Progenitor cell of endocrine pancreas (in vitro differentiated cells): Measurements from ENCODE around the gene SPAG5. TPM values are rescaled to one million over a fixed set of nuclear protein-coding genes. Genes with fewer than 3 reads are reported as not detected.

Experiments used
- DNase-seq: peaks from one replicate; pipeline ENCODE4 v3.0.0; 2021; ENCODE audit warnings: low spot score; ENCODE audit not compliant: unreplicated experiment
- H3K27ac Mint-ChIP-seq: 2 replicates; pipeline ENCODE4 v1.8.0; 2021; ENCODE audit warnings: mild to moderate bottlenecking, moderate library complexity, mixed read lengths
- H3K27me3 Mint-ChIP-seq: 2 replicates; pipeline ENCODE4 v1.8.0; 2021; ENCODE audit warnings: mixed read lengths
- H3K36me3 Mint-ChIP-seq: 2 replicates; pipeline ENCODE4 v1.8.0; 2022; ENCODE audit warnings: mixed read lengths; ENCODE audit not compliant: insufficient read depth
- H3K4me1 Mint-ChIP-seq: 2 replicates; pipeline ENCODE4 v1.8.0; 2021; ENCODE audit warnings: low read depth, mixed read lengths
- H3K4me3 Mint-ChIP-seq: 2 replicates; pipeline ENCODE4 v1.8.0; 2021; ENCODE audit warnings: low read depth, mild to moderate bottlenecking, moderate library complexity, mixed read lengths
- H3K9me3 Mint-ChIP-seq: 2 replicates; pipeline ENCODE4 v1.8.0; 2021; ENCODE audit warnings: low read depth, mixed read lengths
- total RNA-seq: library from RNA; stranded (reverse); gene quantifications from 2 replicates; pipeline ENCODE4 v1.2.1, GENCODE V29; 2021
- TF ChIP-seq, protein P1 (sequence below): fragments of 200-600 bp; sonication (generic); IDR thresholded peaks from one replicate; pipeline ENCODE4 v1.5.0; 2021; ENCODE audit warnings: antibody characterized with exemption, mild to moderate bottlenecking; ENCODE audit not compliant: unreplicated experiment

The SPAG5 gene
- total RNA-seq, 1 donor from 2014 or later: 69.4 TPM

DNA sequence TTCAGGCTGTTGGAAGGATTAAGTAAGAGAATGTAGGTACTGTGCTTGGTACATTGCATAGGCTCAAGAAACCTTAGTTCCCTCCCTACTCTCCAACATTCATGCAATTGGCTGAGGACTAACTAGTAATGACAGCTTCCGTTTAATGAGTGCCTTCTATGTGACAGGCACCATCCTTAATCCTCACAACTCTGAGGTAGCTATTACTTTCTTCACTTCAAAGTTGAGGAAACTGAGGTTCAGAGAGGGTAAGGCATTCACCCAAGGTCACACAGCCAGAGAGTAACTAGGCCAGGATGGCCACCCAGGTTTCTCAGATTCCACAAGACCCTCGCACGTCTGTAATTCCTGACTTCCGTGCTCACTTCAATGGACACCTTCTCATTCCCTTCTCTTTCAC, 68.6 kb downstream of the SPAG5 start:
- TF ChIP-seq, protein P1, sequence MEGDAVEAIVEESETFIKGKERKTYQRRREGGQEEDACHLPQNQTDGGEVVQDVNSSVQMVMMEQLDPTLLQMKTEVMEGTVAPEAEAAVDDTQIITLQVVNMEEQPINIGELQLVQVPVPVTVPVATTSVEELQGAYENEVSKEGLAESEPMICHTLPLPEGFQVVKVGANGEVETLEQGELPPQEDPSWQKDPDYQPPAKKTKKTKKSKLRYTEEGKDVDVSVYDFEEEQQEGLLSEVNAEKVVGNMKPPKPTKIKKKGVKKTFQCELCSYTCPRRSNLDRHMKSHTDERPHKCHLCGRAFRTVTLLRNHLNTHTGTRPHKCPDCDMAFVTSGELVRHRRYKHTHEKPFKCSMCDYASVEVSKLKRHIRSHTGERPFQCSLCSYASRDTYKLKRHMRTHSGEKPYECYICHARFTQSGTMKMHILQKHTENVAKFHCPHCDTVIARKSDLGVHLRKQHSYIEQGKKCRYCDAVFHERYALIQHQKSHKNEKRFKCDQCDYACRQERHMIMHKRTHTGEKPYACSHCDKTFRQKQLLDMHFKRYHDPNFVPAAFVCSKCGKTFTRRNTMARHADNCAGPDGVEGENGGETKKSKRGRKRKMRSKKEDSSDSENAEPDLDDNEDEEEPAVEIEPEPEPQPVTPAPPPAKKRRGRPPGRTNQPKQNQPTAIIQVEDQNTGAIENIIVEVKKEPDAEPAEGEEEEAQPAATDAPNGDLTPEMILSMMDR: no peak
- no peak overlapping the region for H3K4me3 Mint-ChIP-seq

GRCh38 chr17:28529013-28529400, 69.8 kb downstream of the SPAG5 start:
- TF ChIP-seq, protein P1: no peak
- Mint-ChIP-seq H3K4me3 (no peak overlapping the region), H3K27ac (no peak overlapping the region)

More for the DNA sequence above, 68.6 kb downstream of the SPAG5 start:
- Mint-ChIP-seq H3K4me1 (peaks cover 6% of the 10 kb centered on the region), H3K36me3 (no peaks in the 10 kb centered on the region), H3K9me3 (no peaks in the 10 kb centered on the region), H3K27me3 (peaks cover 6% of the 10 kb centered on the region), H3K27ac (no peak overlapping the region)
- no peak for DNase-seq

GRCh38 chr17:28528327-28529012, 70.4 kb downstream of the SPAG5 start:
- Mint-ChIP-seq H3K9me3 (no peaks in the 10 kb centered on the region), H3K36me3 (no peaks in the 10 kb centered on the region), H3K27me3 (peaks cover 4% of the 10 kb centered on the region), H3K27ac (no peak overlapping the region), H3K4me3 (no peak overlapping the region), H3K4me1 (peaks cover 15% of the 10 kb centered on the region)
- TF ChIP-seq, protein P1: no peak
- no peak for DNase-seq

More at GRCh38 chr17:28529013-28529400, 69.8 kb downstream of the SPAG5 start:
- Mint-ChIP-seq H3K9me3 (no peaks in the 10 kb centered on the region), H3K27me3 (peaks cover 4% of the 10 kb centered on the region), H3K4me1 (peaks cover 13% of the 10 kb centered on the region), H3K36me3 (no peaks in the 10 kb centered on the region)
- DNase-seq: no peak

GRCh38 chr17:28527859-28528258, 71.0 kb downstream of the SPAG5 start:
- Mint-ChIP-seq H3K27ac (no peak overlapping the region), H3K9me3 (no peaks in the 10 kb centered on the region)

More at GRCh38 chr17:28527859-28528258, 71.0 kb downstream of the SPAG5 start:
- DNase-seq: no peak
- Mint-ChIP-seq H3K36me3 (no peaks in the 10 kb centered on the region), H3K27me3 (peaks cover 4% of the 10 kb centered on the region), H3K4me1 (peaks cover 15% of the 10 kb centered on the region), H3K4me3 (no peak overlapping the region)
- TF ChIP-seq, protein P1: no peak

Other genes with a start within 250 kb of the SPAG5 start
- 66.0 and 68.6 TPM in 2 replicates for gene POLDIP2, start 241.5 kb downstream of the SPAG5 start, total RNA-seq
- gene SEBOX, start 233.8 kb downstream of the SPAG5 start, total RNA-seq: not detected in 2 replicates
- 128 and 139 TPM in 2 replicates for gene VTN, start 228.7 kb downstream of the SPAG5 start, total RNA-seq
- gene SARM1, start 227.3 kb downstream of the SPAG5 start, total RNA-seq: 20.0 and 20.5 TPM in 2 replicates
- gene SLC46A1, start 192.8 kb downstream of the SPAG5 start, total RNA-seq: 15.7 and 16.1 TPM in 2 replicates
- 0.29 and 0.31 TPM in 2 replicates for gene SLC13A2, start 125.4 kb downstream of the SPAG5 start, total RNA-seq
- 0.07 TPM in 1 of 2 replicates, not detected in the other for gene FOXN1, start 92.7 kb downstream of the SPAG5 start, total RNA-seq
- gene UNC119, start 46.4 kb downstream of the SPAG5 start, total RNA-seq: 41.3 and 46.7 TPM in 2 replicates
- gene PIGS, start 27.5 kb downstream of the SPAG5 start, total RNA-seq: 65.0 and 68.2 TPM in 2 replicates
- 4.8 and 5.6 TPM in 2 replicates for gene ALDOC, start 22.1 kb downstream of the SPAG5 start, total RNA-seq
- gene RSKR, start 15.2 kb upstream of the SPAG5 start, total RNA-seq: 35.5 and 36.7 TPM in 2 replicates
- gene BLTP2, start 46.1 kb upstream of the SPAG5 start, total RNA-seq: 182 and 190 TPM in 2 replicates
- gene SDF2, start 62.9 kb upstream of the SPAG5 start, total RNA-seq: 53.3 and 57.9 TPM in 2 replicates
- 80.0 and 88.0 TPM in 2 replicates for gene SUPT6H, start 63.2 kb upstream of the SPAG5 start, total RNA-seq
- 15.2 and 16.3 TPM in 2 replicates for gene PROCA1, start 112.9 kb upstream of the SPAG5 start, total RNA-seq
- gene RAB34, start 118.8 kb upstream of the SPAG5 start, total RNA-seq: 147 and 150 TPM in 2 replicates
- gene RPL23A, start 121.0 kb upstream of the SPAG5 start, total RNA-seq: 1,486 and 1,562 TPM in 2 replicates
- 14.0 and 15.5 TPM in 2 replicates for gene TLCD1, start 127.2 kb upstream of the SPAG5 start, total RNA-seq
- 15.4 and 16.8 TPM in 2 replicates for gene NEK8, start 129.8 kb upstream of the SPAG5 start, total RNA-seq
- gene TRAF4, start 145.0 kb upstream of the SPAG5 start, total RNA-seq: 254 and 260 TPM in 2 replicates
- gene FAM222B, start 243.8 kb upstream of the SPAG5 start, total RNA-seq: 48.9 and 58.7 TPM in 2 replicates